ENCODE results near the gene CD79A.

CD79A gene

DNA sequence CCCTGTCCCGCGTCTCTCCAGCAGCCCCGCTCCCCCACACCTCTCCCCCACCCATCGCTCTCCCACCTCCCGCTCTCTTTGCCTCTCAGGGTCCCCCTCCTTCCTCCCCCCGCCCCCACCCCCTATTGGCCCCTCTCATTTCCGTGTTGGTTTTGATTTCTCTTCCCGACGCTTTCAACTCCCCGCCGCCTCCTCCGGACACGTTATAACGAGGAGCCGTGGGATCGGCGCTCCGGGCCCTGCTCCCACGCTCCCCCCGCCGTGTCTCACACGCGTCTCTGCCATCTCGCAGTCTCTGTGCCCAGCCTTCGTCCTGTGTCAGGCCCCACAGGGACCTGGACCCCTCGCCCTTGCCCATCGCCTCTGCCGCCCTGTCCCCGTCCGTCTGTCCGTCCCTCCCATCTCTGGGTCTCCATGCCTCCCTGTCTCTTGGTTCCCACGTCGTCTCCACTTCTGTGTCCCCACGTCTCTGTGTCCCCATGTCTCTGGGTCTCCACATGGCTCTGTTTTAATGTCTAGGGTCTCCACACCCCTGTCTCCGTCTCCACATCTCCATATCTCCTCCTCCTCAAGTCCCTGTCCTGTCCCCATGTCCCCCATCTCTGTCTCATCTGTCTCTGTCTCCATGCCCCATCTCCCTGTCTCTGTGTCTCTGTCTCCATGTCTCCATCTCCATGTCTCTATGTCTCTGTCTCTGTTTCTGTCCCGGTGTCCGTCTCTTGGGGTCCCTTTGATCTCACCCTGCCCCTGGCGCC is 38.1 kb downstream of the CD79A start:
- TF ChIP-seq, protein P1, sequence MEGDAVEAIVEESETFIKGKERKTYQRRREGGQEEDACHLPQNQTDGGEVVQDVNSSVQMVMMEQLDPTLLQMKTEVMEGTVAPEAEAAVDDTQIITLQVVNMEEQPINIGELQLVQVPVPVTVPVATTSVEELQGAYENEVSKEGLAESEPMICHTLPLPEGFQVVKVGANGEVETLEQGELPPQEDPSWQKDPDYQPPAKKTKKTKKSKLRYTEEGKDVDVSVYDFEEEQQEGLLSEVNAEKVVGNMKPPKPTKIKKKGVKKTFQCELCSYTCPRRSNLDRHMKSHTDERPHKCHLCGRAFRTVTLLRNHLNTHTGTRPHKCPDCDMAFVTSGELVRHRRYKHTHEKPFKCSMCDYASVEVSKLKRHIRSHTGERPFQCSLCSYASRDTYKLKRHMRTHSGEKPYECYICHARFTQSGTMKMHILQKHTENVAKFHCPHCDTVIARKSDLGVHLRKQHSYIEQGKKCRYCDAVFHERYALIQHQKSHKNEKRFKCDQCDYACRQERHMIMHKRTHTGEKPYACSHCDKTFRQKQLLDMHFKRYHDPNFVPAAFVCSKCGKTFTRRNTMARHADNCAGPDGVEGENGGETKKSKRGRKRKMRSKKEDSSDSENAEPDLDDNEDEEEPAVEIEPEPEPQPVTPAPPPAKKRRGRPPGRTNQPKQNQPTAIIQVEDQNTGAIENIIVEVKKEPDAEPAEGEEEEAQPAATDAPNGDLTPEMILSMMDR (conservative IDR thresholded peaks at IDR 0.05), result no peak
- no peak overlapping the region for H3K27ac ChIP-seq

DNA sequence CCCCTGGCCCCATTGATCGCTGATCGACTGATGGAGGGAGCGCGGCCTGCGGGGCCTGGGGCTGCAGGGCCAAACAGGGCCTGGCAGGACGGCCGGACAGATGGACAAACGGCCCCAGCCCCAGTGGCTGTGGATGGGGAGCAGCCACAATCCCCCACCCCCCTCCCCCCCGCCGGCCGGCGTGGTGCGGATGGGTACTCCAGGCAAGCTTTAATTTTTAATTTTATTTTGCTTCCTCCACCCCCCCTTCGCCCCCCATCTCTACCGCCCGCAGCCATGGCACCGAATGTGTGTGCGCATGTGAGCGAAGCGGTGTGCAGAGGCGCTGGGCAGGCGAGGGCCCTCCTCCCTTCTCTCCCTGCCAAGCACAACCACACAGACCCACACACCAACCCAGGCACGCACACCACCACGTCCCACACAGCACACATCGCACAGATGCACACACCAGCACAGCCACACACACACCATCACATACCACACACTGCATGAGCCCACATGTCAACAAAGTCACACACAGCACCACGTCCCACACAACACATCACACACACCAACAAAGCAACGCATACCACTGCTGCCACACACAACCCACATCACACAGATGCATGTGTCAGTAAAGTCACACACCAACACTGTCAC is 38.8 kb downstream of the CD79A start:
- TF ChIP-seq, protein P1 (conservative IDR thresholded peaks at IDR 0.05), result no peak
- H3K27ac ChIP-seq, result no peak overlapping the region

DNA sequence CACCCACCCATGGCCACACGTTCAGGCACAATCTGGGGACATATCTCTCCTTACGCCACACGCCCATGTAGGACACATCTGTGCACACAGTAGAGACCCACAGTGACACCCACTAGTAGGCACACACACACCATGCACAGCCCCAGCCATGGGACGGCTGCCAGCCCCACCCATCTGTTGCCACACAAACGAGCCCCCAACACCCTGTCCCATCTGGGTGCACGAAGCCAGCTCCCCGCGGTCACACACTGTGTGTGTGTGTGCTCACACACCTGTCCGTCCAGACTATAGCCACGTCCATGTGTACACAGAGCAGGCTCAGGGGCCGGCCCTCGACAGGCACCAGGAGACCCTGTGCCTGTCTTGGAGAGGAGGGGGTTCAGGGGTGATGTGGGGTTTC is 40.6 kb downstream of the CD79A start:
- TF ChIP-seq, protein P1 (conservative IDR thresholded peaks at IDR 0.05), result no peak
- no peak overlapping the region for H3K27ac ChIP-seq

DNA sequence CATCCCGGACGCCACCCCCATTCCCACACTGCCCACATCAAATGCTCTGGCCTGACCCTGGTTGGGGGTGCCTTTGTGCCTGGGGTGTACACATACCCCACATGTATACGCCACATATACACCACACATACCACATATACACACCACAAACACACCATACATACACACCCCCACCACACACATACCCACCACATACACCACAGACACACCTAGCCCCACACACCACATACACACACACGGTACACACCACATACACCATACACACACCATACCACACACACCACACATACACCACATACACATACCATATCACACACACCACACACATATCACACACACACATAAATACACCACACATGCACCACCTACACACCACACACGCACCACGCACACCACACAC is 41.0 kb downstream of the CD79A start:
- TF ChIP-seq, protein P1 (conservative IDR thresholded peaks at IDR 0.05), result no peak
- H3K27ac ChIP-seq, result no peak overlapping the region

DNA sequence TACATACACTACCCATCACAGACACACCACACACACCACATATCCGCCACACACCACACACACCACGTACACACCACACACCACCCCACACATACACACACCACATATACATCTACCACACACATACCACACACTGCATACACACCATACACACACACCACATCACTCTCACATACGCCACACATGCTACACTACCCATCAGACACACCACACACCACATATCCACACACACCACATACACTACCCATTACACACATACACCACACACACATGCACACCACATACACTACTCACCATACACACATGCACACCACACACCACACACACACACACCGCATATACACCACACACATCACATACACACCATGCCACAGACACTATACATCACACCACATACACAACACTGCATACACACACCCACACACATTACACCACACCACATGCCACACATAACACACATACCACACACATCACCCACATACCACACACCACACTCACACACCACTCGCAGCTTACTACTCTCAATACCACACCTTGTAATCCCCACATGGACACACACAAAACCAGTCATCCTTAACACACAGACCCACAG is 41.7 kb downstream of the CD79A start:
- TF ChIP-seq, protein P1 (conservative IDR thresholded peaks at IDR 0.05), result no peak
- H3K27ac ChIP-seq, result no peak overlapping the region

DNA sequence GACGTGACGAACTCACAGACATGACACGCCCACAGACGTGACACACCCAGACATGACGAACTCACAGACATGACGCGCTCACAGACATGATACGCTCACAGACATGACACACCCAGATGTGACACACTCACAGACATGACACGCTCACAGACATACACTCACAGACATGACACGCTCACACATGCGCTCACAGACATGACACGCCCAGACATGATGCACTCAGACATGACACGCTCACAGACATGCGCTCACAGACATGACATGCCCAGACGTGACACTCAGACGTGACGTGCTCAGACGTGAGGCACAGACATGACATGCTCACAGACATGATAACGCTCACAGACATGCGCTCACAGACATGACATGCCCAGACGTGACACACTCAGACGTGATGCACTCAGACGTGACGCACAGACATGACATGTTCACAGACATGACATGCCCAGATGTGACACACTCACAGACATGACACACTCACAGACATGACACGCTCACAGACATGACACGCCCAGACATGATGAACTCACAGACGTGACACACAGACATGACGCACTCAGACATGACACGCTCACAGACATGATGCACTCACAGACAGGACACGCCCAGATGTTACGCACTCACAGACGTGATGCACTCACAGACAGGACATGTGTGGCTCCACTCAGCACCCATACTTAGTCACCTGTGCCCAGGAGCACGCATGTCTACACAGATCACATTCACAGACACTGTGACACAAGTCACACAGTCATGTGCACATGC is 43.1 kb downstream of the CD79A start:
- H3K27ac ChIP-seq, result no peak overlapping the region
- TF ChIP-seq, protein P1 (conservative IDR thresholded peaks at IDR 0.05), result no peak

Measured in VCaP (cell line).